Smooth muscle cell (in vitro differentiated cells): Measurements from ENCODE around the gene RAD51. TPM values are rescaled to one million over a fixed set of nuclear protein-coding genes. Genes with fewer than 3 reads are reported as not detected.

Experiments used
- DNase-seq: peaks from one replicate; lab custom pipeline; 2025; ENCODE audit not compliant: unreplicated experiment; lab: John Stamatoyannopoulos, UW
- H2AFZ ChIP-seq: fragments of 200-600 bp; sonication (generic); 2 replicates; pipeline ENCODE4 v1.6.0; 2016; ENCODE audit warnings: antibody characterized with exemption, low read depth, mild to moderate bottlenecking
- H3F3A ChIP-seq: fragments of 200-600 bp; sonication (generic); 2 replicates; pipeline ENCODE4 v1.6.0; 2017; ENCODE audit warnings: antibody characterized with exemption, low read depth
- H3K27ac ChIP-seq: fragments of 200-600 bp; sonication (generic); 2 replicates; pipeline ENCODE4 v1.5.1; 2016; ENCODE audit warnings: low read depth, mild to moderate bottlenecking
- H3K27me3 ChIP-seq: fragments of 200-600 bp; sonication (generic); 2 replicates; pipeline ENCODE4 v1.6.1; 2016; ENCODE audit warnings: low read depth, mild to moderate bottlenecking
- H3K36me3 ChIP-seq: fragments of 200-600 bp; sonication (generic); 2 replicates; pipeline ENCODE4 v1.5.1; 2016; ENCODE audit warnings: low read depth
- H3K4me1 ChIP-seq: fragments of 200-600 bp; sonication (generic); 2 replicates; pipeline ENCODE4 v1.5.1; 2016; ENCODE audit warnings: low read depth
- H3K4me2 ChIP-seq: fragments of 200-600 bp; sonication (generic); 2 replicates; pipeline ENCODE4 v1.6.0; 2016; ENCODE audit warnings: mild to moderate bottlenecking
- H3K4me3 ChIP-seq: fragments of 200-600 bp; sonication (generic); 2 replicates; pipeline ENCODE4 v1.5.1; 2016; ENCODE audit warnings: mild to moderate bottlenecking
- H3K79me2 ChIP-seq: fragments of 200-600 bp; sonication (generic); 2 replicates; pipeline ENCODE4 v1.6.0; 2016; ENCODE audit warnings: low read depth, mild to moderate bottlenecking
- H3K9ac ChIP-seq: fragments of 200-600 bp; sonication (generic); 2 replicates; pipeline ENCODE4 v1.6.0; 2016; ENCODE audit warnings: low read depth
- H3K9me3 ChIP-seq: fragments of 200-600 bp; sonication (generic); replicated peaks from 2 replicates; pipeline ENCODE4 v1.5.1; 2016; ENCODE audit warnings: low read depth
- H4K20me1 ChIP-seq: fragments of 200-600 bp; sonication (generic); 2 replicates; pipeline ENCODE4 v1.6.0; 2016; ENCODE audit warnings: low read depth
- WGBS: methylation state at CpG from one replicate; pipeline ENCODE4 v1.1.7; 2016; ENCODE audit warnings: low lambda C conversion rate; 5-methylcytosine and 5-hydroxymethylcytosine counted together
- polyA plus RNA-seq: library from polyadenylated mRNA; unstranded; fragments of >200 nt; fragmentation: Nextera tagmentation; extraction: Ambion mirVana; gene quantifications from 2 replicates; pipeline ENCODE4 v1.2.1, GENCODE V29; 2016
- total RNA-seq: library from RNA; depleted of rRNA; stranded (reverse); fragments of >200 nt; gene quantifications from 2 replicates; pipeline ENCODE4 v1.2.3, GENCODE V29; 2014
- TF ChIP-seq, protein P1 (sequence below): fragments of 200-600 bp; sonication (generic); IDR thresholded peaks from 2 replicates; pipeline ENCODE4 v1.5.1; 2017; ENCODE audit warnings: borderline replicate concordance, mild to moderate bottlenecking, antibody characterized with exemption; ENCODE audit not compliant: insufficient read depth, poor library complexity, severe bottlenecking

The RAD51 gene
- total and polyA plus RNA-seq, 2 experiments from 2014 or later: 9.2 to 15.2 TPM

DNA sequence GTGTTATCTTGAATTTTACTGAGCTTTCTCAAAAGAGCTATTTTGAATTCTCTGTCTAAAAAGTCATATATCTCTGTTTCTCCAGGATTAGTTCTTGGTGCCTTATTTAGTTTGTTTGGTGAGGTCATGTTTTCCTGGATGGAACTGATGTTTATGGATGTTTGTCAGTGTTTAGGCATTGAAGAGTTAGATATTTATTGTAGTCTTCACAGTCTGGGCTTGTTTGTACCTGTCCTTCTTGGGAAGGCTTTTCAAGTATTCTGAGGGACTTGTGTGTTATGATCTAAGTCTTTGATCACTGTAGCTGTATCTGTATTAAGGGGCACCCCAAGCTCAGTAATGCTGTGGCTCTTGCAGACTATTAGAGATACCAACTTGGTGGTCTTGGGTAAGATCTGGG is 10.6 kb upstream of the RAD51 start:
- Histone ChIP-seq H3K9me3 (no peaks in the 10 kb centered on the region), H3K4me1 (no peaks in the 10 kb centered on the region), H3K36me3 (no peaks in the 10 kb centered on the region), H3K9ac (no peak overlapping the region), H3K4me2 (no peak overlapping the region), H3K27me3 (no peaks in the 10 kb centered on the region), H3F3A (no peaks in the 10 kb centered on the region), H3K27ac (no peak overlapping the region), H4K20me1 (no peaks in the 10 kb centered on the region), H3K79me2 (no peaks in the 10 kb centered on the region), H2AFZ (no peak overlapping the region), H3K4me3 (no peak overlapping the region)
- TF ChIP-seq, protein P1, sequence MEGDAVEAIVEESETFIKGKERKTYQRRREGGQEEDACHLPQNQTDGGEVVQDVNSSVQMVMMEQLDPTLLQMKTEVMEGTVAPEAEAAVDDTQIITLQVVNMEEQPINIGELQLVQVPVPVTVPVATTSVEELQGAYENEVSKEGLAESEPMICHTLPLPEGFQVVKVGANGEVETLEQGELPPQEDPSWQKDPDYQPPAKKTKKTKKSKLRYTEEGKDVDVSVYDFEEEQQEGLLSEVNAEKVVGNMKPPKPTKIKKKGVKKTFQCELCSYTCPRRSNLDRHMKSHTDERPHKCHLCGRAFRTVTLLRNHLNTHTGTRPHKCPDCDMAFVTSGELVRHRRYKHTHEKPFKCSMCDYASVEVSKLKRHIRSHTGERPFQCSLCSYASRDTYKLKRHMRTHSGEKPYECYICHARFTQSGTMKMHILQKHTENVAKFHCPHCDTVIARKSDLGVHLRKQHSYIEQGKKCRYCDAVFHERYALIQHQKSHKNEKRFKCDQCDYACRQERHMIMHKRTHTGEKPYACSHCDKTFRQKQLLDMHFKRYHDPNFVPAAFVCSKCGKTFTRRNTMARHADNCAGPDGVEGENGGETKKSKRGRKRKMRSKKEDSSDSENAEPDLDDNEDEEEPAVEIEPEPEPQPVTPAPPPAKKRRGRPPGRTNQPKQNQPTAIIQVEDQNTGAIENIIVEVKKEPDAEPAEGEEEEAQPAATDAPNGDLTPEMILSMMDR: no peak
- DNase-seq: no peak

DNA sequence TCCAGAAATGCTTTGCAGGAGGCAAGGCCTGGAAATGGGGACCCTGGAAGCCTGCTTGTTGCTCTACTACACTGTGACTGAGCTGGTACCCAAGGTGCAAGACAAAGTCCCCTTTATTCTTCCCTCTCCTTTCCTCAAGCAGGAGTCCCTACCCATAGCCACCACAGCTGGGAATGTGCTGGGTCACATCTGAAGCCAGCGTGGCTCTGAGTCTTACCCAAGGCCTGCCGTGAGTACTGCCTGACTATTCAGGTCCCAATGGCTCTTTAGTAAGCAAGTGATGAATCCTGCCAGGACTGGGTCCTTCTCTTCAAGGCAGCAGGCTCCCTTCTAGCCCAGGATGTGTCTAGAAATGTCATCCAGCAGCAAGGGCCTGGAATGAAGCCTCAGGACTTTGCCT is 9.6 kb upstream of the RAD51 start:
- H3K4me1 ChIP-seq: no peaks in the 10 kb centered on the region
- H3K9me3 ChIP-seq: no peaks in the 10 kb centered on the region
- TF ChIP-seq, protein P1: no peak
- no peak overlapping the region for H3K4me3 ChIP-seq
- H3K27me3 ChIP-seq: no peaks in the 10 kb centered on the region
- H3K4me2 ChIP-seq: no peak overlapping the region
- H4K20me1 ChIP-seq: no peaks in the 10 kb centered on the region
- 95% methylated on average over 2 of the region's 2 CpGs for WGBS
- no peak overlapping the region for H3K9ac ChIP-seq
- no peaks in the 10 kb centered on the region for H3F3A ChIP-seq
- no peaks in the 10 kb centered on the region for H3K79me2 ChIP-seq
- no peaks in the 10 kb centered on the region for H3K36me3 ChIP-seq
- no peak for DNase-seq
- H2AFZ ChIP-seq: no peak overlapping the region
- H3K27ac ChIP-seq: no peak overlapping the region

DNA sequence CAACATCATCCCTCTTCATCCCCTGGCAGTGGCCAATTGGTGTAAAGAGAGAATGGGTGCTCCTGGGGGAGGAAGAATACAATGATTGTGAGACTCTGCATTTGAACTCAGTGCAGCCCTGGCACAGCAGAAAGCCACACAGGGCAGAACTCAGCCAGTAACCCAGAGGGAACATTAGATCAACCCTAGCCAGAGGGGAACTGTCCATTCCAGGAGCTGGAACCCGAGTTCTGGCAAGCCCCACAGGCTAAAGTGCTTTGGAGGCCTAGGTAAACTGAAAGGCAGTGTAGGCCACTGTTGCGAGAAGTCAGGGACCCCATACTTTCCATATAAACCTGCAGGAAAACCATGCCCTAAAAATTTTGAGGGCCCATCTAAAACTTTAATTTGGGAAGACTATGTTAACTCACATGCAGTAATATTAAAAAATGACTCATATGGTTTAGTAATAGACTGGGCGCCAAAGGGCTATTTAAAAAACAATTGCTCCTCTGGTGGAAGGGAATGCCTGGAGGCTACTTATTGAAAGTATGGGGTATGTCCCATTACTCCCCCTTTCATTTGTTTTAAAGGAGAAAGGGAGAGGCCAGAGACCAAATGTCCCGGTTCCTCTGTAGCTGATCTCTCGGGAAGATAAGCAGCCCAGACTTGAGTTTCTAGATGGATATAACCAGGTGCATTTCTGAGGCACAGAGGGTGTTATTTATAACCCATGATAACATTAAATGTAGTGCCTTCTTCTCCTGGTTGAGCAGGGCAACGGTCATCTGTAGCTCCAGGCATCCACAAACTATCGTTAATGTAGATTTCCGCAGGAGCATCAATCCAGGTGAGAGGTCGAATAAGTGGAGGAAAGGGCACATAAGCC is 5.8 kb upstream of the RAD51 start:
- WGBS: 70% methylated on average over 9 of the region's 9 CpGs

More for the DNA sequence above, 5.8 kb upstream of the RAD51 start:
- H4K20me1 ChIP-seq: no peaks in the 10 kb centered on the region
- H3K9ac ChIP-seq: no peak overlapping the region
- no peak overlapping the region for H3K27ac ChIP-seq
- no peak for DNase-seq
- H3F3A ChIP-seq: no peaks in the 10 kb centered on the region
- no peaks in the 10 kb centered on the region for H3K36me3 ChIP-seq
- no peaks in the 10 kb centered on the region for H3K9me3 ChIP-seq
- no peak overlapping the region for H3K4me3 ChIP-seq
- no peaks in the 10 kb centered on the region for H3K27me3 ChIP-seq
- peaks cover 8% of the 10 kb centered on the region for H3K79me2 ChIP-seq
- H2AFZ ChIP-seq: no peak overlapping the region
- peaks cover 5% of the 10 kb centered on the region for H3K4me1 ChIP-seq
- TF ChIP-seq, protein P1: no peak
- H3K4me2 ChIP-seq: no peak overlapping the region
